Spleen (tissue), 7 donors: ENCODE measurements around the gene CACNA2D2.
A peak's percentile ranks its signal among the peaks of the same experiment; 100 is the strongest.

ENCODE experiments used
- POLR2A ChIP-seq, 3 donors: fragments of 450-650 bp; IDR thresholded peaks; one replicate each; pipeline ENCODE4 v1.5.1; 2017; ENCODE audit warnings: antibody characterized with exemption in 3 of 3, mild to moderate bottlenecking in 1 of 3
- TF ChIP-seq, protein P1 (sequence below), 11 experiments: fragments of 200-600 bp in 7 of 11; fragments of 450-650 bp in 4 of 11; sonication (generic) in 4 of 11; IDR thresholded peaks in 8 of 11; conservative IDR thresholded peaks in 3 of 11; 1 replicate in 7 of 11; 2 replicates in 4 of 11; pipeline versions ENCODE4 v1.4.0 to v1.8.0; 2016 to 2021; ENCODE audit warnings: antibody characterized with exemption in 11 of 11, inconsistent platforms in 4 of 11, mild to moderate bottlenecking in 1 of 11
- donor health status: DM: no; HTN: no; CAD: no; lungs with moderate emphysema.
- donor health status: DM: no; HTN: no; CAD: no.
- donor health status: DM: no; HTN: no; CAD: no.

DNA sequence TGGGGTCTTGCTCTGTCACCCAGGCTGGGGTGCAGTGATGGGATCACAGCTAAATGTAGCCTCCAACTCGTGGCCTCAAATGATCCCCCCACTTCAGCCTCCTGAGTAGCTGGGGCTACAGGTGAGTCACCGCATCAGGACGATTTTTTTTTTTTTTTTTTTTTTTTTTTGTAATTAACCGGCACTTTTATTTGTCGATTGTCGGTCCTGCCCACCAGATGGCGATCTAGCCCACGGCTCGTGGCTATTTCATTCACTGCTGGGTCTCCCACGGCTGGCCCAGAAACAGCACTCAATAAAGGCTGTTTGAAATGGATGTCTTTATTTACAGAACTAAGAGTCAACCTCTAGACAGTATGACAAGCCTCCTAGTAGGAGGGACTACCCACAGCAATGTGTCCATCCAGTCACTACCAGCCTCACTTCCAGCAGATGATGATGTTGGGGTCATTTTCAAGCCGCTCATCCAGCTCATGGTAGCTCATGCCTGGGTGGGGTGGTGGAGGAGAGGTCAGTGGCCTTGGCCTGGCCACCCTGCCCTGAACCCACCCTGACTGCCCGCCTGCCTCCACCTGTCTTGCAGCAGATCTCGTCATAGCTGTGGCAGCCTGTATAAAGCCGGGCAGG lies 156.1 kb downstream of the CACNA2D2 start:
- TF ChIP-seq POLR2A (IDR thresholded peaks at IDR 0.05): no peak
- TF ChIP-seq, protein P1, sequence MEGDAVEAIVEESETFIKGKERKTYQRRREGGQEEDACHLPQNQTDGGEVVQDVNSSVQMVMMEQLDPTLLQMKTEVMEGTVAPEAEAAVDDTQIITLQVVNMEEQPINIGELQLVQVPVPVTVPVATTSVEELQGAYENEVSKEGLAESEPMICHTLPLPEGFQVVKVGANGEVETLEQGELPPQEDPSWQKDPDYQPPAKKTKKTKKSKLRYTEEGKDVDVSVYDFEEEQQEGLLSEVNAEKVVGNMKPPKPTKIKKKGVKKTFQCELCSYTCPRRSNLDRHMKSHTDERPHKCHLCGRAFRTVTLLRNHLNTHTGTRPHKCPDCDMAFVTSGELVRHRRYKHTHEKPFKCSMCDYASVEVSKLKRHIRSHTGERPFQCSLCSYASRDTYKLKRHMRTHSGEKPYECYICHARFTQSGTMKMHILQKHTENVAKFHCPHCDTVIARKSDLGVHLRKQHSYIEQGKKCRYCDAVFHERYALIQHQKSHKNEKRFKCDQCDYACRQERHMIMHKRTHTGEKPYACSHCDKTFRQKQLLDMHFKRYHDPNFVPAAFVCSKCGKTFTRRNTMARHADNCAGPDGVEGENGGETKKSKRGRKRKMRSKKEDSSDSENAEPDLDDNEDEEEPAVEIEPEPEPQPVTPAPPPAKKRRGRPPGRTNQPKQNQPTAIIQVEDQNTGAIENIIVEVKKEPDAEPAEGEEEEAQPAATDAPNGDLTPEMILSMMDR (IDR thresholded peaks at IDR 0.05 in 8 of 11, conservative IDR thresholded peaks at IDR 0.05 in 3 of 11): peak; percentile 26 to 71 (median 56)
